GM12874 (cell line): ENCODE measurements around the gene AP1G2.

ENCODE experiments used
- CTCF ChIP-seq: IDR thresholded peaks from 2 replicates; pipeline ENCODE4 v1.5.1; 2011; ENCODE audit warnings: low read depth, mild to moderate bottlenecking, control low read depth, low read length, moderate library complexity; ENCODE audit not compliant: insufficient read depth

Gene AP1G2

GRCh38 chr14:23567186-23568020 lies at the start of gene AP1G2:
Gene AP1G2 (minus strand): TSS chr14:23567791. CDS start chr14:23567314, 477 bp downstream.
- TF ChIP-seq CTCF = no peak

- no peak for TF ChIP-seq CTCF
These were observed 48.3 kb upstream of the AP1G2 start for GRCh38 chr14:23615856-23616255.

- no peak for TF ChIP-seq CTCF
These were observed 46.8 kb upstream of the AP1G2 start for GRCh38 chr14:23614395-23614828.

GRCh38 chr14:23613242-23614070 lies 45.9 kb upstream of the AP1G2 start:
- no peak for TF ChIP-seq CTCF

GRCh38 chr14:23612802-23613201 lies 45.2 kb upstream of the AP1G2 start:
- TF ChIP-seq CTCF = no peak

- no peak for TF ChIP-seq CTCF
These were observed 44.8 kb upstream of the AP1G2 start for GRCh38 chr14:23612354-23612732.

- TF ChIP-seq CTCF = no peak
These were observed 43.3 kb upstream of the AP1G2 start for GRCh38 chr14:23610815-23611289.
